GM12874 (cell line): ENCODE data around the gene ADAM15.

Experiments
- TF ChIP-seq, protein P1 (sequence below): IDR thresholded peaks from 2 replicates; pipeline ENCODE4 v1.5.1; 2011; ENCODE audit warnings: low read depth, mild to moderate bottlenecking, control low read depth, low read length, moderate library complexity; ENCODE audit not compliant: insufficient read depth

Gene ADAM15

DNA sequence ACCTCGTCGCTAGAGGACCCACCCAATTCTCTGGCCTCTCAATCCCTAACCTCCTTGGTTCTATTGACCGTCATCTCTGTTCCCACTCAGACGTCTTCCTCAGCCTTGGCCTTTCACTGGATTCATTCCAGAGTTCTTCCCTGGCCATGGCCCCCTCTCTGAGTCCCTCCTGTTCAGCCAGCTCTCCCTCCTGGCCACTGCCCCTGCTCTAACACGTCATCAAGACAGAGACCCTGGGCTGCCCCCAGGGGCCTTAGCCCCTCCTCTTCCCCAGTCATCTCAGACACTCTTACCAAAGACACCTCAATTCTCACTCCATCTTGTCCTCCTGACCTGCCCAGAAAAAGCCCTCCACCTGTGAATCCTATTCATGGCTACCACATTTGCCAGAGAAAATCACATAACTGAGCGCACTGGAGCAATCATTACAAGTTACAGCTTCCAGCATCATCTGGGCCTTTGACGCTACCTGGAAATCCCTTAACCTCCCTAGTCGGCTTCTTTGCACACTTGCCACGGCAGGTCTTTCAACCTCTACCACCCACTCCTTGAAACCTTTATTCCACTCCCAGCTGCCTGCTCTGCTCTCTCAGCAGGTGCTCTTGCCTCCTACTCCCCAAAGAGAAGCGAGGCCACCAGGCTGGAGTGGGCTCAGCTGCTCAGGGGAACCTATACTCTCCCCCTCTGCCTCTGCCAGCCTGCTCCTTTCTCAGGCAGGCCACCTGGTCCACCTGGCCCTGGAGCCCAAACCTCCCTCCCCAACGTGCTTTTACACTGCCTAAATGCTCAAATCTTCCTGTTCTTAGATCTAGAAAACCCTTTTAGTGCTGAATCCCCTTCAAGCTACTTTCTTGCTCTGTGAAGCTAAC, 31.5 kb upstream of the ADAM15 start:
- TF ChIP-seq, protein P1, sequence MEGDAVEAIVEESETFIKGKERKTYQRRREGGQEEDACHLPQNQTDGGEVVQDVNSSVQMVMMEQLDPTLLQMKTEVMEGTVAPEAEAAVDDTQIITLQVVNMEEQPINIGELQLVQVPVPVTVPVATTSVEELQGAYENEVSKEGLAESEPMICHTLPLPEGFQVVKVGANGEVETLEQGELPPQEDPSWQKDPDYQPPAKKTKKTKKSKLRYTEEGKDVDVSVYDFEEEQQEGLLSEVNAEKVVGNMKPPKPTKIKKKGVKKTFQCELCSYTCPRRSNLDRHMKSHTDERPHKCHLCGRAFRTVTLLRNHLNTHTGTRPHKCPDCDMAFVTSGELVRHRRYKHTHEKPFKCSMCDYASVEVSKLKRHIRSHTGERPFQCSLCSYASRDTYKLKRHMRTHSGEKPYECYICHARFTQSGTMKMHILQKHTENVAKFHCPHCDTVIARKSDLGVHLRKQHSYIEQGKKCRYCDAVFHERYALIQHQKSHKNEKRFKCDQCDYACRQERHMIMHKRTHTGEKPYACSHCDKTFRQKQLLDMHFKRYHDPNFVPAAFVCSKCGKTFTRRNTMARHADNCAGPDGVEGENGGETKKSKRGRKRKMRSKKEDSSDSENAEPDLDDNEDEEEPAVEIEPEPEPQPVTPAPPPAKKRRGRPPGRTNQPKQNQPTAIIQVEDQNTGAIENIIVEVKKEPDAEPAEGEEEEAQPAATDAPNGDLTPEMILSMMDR: no peak

DNA sequence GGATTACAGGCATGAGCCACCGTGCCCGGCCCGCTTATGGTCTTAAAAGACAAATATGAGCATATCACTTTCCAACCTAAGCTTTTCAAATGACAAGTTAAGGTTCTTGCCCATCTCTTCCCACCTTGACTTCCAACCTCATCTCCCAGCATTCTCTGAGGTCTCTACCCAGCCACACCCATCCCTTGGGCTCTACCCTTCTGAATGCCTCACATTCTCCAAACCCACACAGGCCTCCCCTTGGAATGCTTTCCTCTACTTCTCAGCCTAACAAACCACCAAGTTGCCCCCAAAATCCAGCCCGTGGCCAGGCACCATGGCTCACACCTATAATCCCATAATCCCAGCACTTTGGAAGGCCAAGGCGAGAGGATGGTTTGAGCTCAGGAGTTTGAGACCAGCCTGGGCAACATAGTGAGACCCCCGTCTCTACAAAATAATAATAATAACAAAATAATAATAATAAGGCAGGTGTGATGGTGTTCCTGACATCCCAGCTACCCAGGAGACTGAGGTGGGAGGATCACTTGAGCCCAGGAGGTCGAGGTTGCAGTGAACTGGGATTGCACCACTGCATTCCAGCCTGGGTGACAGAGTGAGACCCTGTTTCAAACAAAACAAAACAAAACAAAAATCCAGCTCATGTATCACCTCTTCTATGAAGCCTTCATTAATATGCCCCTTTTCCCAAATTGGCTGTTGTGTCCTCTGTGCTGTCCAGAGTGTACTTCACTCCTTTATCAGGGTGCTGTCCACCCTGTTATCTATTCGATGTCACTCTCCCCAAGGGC, 28.8 kb upstream of the ADAM15 start:
- TF ChIP-seq, protein P1: no peak

DNA sequence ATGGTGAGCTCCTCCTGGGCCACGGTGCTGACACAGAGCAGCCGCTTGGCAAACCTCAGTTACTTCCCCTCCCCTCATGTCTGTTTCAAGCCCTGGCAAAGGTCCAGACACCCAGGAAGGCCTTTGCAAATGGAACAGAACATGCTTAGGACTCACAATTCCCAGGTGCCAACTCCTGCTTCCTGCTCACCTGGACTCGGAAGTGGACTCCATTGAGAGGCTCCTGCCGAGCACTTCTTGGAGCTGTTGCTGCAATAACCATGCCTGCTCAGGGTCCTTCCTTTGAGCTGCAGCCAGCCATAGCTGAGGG, 28.2 kb upstream of the ADAM15 start:
- TF ChIP-seq, protein P1: no peak

DNA sequence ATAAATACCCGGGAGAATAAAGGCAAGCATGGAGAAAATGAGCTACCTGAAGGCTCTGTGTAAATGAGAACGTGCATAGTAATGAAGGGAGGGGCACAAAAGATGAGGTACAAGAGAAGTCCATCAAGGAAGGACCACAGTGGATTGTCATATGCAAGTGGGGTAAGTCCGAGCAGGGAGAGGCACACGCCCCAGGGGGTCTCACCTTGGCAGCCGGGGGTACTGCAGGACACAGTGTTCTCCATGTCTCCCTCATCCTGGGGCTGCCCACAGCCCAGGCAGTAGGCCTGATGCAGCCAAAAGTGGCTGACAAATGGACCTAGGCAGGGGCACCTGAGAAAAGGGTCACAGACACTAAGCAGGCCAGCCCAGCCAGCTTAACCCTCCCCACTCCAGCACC, 27.5 kb upstream of the ADAM15 start:
- TF ChIP-seq, protein P1: no peak

DNA sequence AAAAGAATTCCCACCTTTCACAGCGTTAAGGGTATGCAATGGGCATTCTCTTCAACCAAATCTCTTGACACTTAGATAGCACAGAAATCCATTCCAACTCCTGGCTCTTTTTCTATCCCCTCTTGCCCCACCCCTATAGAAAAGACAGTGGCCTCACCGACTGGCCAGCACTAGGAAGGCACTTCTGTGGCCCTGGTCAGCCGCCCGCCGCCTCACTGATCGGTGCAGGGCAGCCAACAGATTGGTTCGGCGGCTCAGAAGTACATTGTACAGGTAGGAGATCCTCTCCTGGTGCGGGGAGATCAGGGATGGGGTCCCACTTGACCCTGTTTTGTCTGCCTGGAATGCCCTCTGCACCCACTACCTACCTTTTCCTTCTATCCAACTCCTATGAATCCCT, 26.8 kb upstream of the ADAM15 start:
- TF ChIP-seq, protein P1: no peak

DNA sequence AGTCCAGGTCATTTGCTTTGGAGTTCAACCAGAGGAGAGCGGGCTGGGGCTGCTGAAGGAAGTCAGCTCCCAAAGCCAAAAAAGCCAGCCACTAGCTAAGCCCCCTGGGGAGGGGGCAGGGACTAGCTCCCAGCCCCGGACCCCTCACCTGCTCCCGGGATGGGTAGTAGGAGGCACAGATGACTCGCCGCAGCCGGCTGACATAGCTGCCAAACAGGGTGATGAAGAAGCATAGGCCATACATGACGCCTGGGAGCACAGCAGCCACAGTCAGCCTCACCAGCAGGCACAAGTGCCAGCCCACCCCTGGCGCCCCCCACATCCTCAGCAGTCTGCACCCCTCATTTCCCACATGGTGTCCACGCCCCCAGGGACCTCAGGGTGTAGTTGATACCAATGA, 25.0 kb upstream of the ADAM15 start:
- TF ChIP-seq, protein P1: no peak

DNA sequence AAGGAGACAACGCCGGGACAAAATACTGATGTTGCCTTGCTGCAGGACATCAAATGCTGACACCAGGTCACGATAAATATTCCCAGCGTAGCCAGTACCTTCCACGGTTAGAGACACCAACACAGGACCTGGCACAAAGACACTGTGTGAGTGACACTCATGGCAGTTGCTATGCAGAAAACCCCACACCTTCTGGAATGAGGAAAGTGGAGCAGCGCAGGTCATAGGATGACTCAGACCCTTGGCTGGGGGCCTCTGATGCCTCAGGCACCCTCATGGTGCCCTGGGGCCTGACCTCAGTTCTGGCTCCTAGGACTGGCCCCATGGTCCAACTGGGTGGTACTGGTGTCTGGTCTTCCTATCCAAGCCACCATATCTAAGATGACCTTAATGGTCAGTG, 24.5 kb upstream of the ADAM15 start:
- TF ChIP-seq, protein P1: no peak
